Fibroblast of the aortic adventitia (primary cell): ENCODE measurements around the gene PPL. TPM values are rescaled to one million over a fixed set of nuclear protein-coding genes. Genes with fewer than 3 reads are reported as not detected.

Experiments used
- DNase-seq: peaks from one replicate; pipeline ENCODE4 v3.0.0-alpha.2; 2010; ENCODE audit warnings: low read depth
- H3K4me3 ChIP-seq: 2 replicates; pipeline ENCODE4 v1.5.1; 2011; ENCODE audit warnings: low read depth, mild to moderate bottlenecking, control low read depth, low read length, moderate library complexity
- total RNA-seq: library from RNA; depleted of rRNA; stranded (reverse); fragments of >200 nt; gene quantifications from 2 replicates; pipeline ENCODE4 v1.2.3, GENCODE V29; 2012; ENCODE audit warnings: low replicate concordance
- TF ChIP-seq, protein P1 (sequence below): IDR thresholded peaks from 2 replicates; pipeline ENCODE4 v1.5.1; 2011; ENCODE audit warnings: mild to moderate bottlenecking, low read length, control low read depth, inconsistent platforms; ENCODE audit not compliant: insufficient read depth

Gene PPL
- total RNA-seq, 1 donor: 57.9 TPM

GRCh38 chr16:4909825-4910224, 27.1 kb downstream of the PPL start:
- TF ChIP-seq, protein P1, sequence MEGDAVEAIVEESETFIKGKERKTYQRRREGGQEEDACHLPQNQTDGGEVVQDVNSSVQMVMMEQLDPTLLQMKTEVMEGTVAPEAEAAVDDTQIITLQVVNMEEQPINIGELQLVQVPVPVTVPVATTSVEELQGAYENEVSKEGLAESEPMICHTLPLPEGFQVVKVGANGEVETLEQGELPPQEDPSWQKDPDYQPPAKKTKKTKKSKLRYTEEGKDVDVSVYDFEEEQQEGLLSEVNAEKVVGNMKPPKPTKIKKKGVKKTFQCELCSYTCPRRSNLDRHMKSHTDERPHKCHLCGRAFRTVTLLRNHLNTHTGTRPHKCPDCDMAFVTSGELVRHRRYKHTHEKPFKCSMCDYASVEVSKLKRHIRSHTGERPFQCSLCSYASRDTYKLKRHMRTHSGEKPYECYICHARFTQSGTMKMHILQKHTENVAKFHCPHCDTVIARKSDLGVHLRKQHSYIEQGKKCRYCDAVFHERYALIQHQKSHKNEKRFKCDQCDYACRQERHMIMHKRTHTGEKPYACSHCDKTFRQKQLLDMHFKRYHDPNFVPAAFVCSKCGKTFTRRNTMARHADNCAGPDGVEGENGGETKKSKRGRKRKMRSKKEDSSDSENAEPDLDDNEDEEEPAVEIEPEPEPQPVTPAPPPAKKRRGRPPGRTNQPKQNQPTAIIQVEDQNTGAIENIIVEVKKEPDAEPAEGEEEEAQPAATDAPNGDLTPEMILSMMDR: no peak
- H3K4me3 ChIP-seq: no peak overlapping the region
- no peak for DNase-seq

- no peak overlapping the region for H3K4me3 ChIP-seq
- no peak for DNase-seq
- TF ChIP-seq, protein P1: no peak
These were observed 28.0 kb downstream of the PPL start for GRCh38 chr16:4908854-4909401.

GRCh38 chr16:4904942-4905615, 31.9 kb downstream of the PPL start:
- no peak for DNase-seq
- TF ChIP-seq, protein P1: no peak

DNA sequence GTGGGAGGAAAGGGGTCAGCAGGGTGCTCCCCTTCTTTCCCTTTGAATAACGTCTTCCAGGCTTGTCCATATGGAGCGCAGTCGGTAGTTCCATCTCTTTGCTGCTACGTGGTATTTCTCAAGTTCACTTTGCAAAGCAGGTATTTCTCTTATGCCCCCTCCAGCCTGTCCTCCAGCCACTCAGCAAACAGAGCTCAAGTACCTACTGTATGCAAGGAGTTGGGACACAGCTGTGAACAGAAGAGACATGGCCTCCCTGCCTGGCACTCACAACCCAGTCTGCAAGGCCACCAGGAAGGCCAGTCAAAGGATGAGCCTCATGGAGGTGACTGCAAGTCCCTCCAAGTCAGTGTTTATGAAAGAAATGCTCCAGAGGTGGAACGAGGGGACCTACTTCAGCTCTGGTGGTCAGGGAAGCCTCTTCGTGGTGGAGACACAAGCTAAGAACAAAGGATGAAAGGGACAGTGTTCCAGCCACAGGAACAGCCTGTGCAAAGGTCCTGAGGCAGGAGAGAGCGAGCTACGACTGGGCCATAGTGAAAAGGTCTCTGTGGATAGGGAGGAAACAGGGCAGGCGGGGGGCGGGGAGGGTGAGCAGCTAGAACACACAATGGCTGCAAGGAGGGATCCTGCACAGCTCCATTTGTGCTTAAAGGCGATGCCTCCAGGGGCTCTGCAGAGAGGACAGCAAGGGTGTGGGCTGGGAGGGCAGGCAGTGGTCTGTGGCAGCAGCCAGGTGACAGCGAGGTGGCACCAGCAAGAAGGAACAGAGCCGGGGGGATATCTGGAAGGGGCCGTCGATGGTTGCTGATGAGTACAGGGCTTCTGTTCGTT, 32.6 kb downstream of the PPL start:
- TF ChIP-seq, protein P1: no peak
- no peak for DNase-seq
- H3K4me3 ChIP-seq: no peak overlapping the region

More at GRCh38 chr16:4904942-4905615, 31.9 kb downstream of the PPL start:
- no peak overlapping the region for H3K4me3 ChIP-seq

- no peak overlapping the region for H3K4me3 ChIP-seq
- TF ChIP-seq, protein P1: no peak
- DNase-seq: no peak
These were observed 34.9 kb downstream of the PPL start for GRCh38 chr16:4902038-4902437.

DNA sequence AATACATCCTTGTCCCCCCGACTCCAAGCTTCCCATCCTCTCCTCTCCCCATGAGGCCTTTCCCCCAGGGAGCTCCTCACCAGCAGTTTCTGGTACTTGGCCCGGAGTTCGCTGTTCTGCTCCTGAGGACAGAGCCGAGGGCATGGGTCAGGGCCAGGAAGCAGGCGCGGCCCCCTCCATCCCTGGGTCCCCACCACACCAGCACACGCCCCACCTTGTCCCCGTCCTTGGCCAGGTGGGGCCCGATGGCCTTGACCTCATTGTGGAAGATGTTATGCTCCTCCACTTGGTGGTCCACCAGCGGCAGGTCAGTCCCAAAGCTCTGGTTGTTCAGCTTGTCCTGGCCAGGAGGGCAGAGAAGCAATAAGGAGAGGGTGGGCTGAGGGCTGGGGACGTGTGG, 36.2 kb downstream of the PPL start:
- no peak for DNase-seq
- TF ChIP-seq, protein P1: no peak
- no peak overlapping the region for H3K4me3 ChIP-seq
